ENCODE results near the gene PAK1.

Gene PAK1

GRCh38 chr11:77515063-77515462 lies 41.2 kb upstream of the PAK1 start:
- no peak for TF ChIP-seq CTCF (IDR thresholded peaks at IDR 0.05)

GRCh38 chr11:77512092-77512491 lies 38.2 kb upstream of the PAK1 start:
- no peak for TF ChIP-seq CTCF (IDR thresholded peaks at IDR 0.05)

- no peak for TF ChIP-seq CTCF (IDR thresholded peaks at IDR 0.05)
Observed at GRCh38 chr11:77510851-77511250, 37.0 kb upstream of the PAK1 start.

- no peak for TF ChIP-seq CTCF (IDR thresholded peaks at IDR 0.05)
Observed at GRCh38 chr11:77510095-77510494, 36.2 kb upstream of the PAK1 start.

- TF ChIP-seq CTCF (IDR thresholded peaks at IDR 0.05) = peak; percentile 22; the same call in 1 of the 2 replicates
Observed at GRCh38 chr11:77508019-77508418, 34.1 kb upstream of the PAK1 start.

- no peak for TF ChIP-seq CTCF (IDR thresholded peaks at IDR 0.05)
Observed at GRCh38 chr11:77506857-77507256, 33.0 kb upstream of the PAK1 start.

- no peak for TF ChIP-seq CTCF (IDR thresholded peaks at IDR 0.05)
Observed at GRCh38 chr11:77505956-77506355, 32.1 kb upstream of the PAK1 start.

- TF ChIP-seq CTCF (IDR thresholded peaks at IDR 0.05) = no peak
Observed at GRCh38 chr11:77503006-77503405, 29.1 kb upstream of the PAK1 start.
